ENCODE measurements around the gene SCCPDH.
"Not testable (repeated sequence)": the region's sequence is repeated elsewhere in the genome, so short reads cannot be mapped to it uniquely, and the experiment has no call there.

DNA sequence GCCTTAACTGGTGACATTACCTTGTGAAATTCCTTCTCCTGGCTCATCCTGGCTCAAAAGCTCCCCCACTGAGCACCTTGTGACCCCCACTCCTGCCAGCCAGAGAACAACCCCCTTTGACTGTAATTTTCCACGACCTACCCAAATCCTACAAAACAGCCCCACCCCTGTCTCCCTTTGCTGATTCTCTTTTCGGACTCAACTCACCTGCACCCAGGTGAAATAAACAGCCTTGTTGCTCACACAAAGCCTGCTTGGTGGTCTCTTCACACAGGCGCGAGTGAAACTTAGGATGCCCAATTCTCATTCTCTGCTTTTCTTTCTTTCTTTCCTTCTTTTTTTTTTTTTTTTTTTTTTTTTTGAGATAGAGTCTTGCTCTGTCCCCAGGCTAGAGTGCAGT is 89.1 kb downstream of the SCCPDH start:
- not testable (repeated sequence) for TF ChIP-seq CTCF (IDR thresholded peaks at IDR 0.05; ENCODE audit: extremely low read depth in 1 of 2, insufficient read depth in 1 of 2, low read depth in 1 of 2, low read length in 2 of 2); POLR2AphosphoS5 (IDR thresholded peaks at IDR 0.05; ENCODE audit: insufficient read depth, low read depth, low read length); EZH2 (IDR thresholded peaks at IDR 0.05; ENCODE audit: borderline replicate concordance, low read depth, low read length, severe bottlenecking); POLR2A (IDR thresholded peaks at IDR 0.05; ENCODE audit: low read depth, low read length); FOS (IDR thresholded peaks at IDR 0.05; ENCODE audit: borderline replicate concordance, insufficient read depth, low read length); MAX (IDR thresholded peaks at IDR 0.05; ENCODE audit: insufficient read depth, insufficient read length); MYC (IDR thresholded peaks at IDR 0.05; ENCODE audit: low read depth, low read length); GATA2 (IDR thresholded peaks at IDR 0.05; ENCODE audit: insufficient read depth, insufficient read length, low read depth, low read length)
